KMS-11 (cell line): Measurements from ENCODE around the gene ASF1A.
A peak's percentile ranks its signal among the peaks of the same experiment; 100 is the strongest.

Experiments used
- H2AFZ ChIP-seq: fragments of 200-600 bp; sonication (generic); 2 replicates; pipeline ENCODE4 v1.6.1; 2016; ENCODE audit warnings: antibody characterized with exemption, mixed run types, low read depth
- H3K27ac ChIP-seq: fragments of 200-600 bp; sonication (generic); 2 replicates; pipeline ENCODE4 v1.6.1; 2016; ENCODE audit warnings: mild to moderate bottlenecking, mixed run types
- H3K27me3 ChIP-seq: fragments of 200-600 bp; sonication (generic); 2 replicates; pipeline ENCODE4 v1.6.1; 2017; ENCODE audit warnings: mild to moderate bottlenecking, low read depth, mixed run types, moderate library complexity; ENCODE audit not compliant: insufficient read depth
- H3K36me3 ChIP-seq: fragments of 200-600 bp; sonication (generic); 2 replicates; pipeline ENCODE4 v1.6.1; 2017; ENCODE audit warnings: mild to moderate bottlenecking, mixed run types; ENCODE audit not compliant: insufficient read depth
- H3K4me1 ChIP-seq: fragments of 200-600 bp; sonication (generic); 2 replicates; pipeline ENCODE4 v1.6.1; 2016; ENCODE audit warnings: mild to moderate bottlenecking, low read depth, mixed run types; ENCODE audit not compliant: poor library complexity, severe bottlenecking
- H3K4me2 ChIP-seq: fragments of 200-600 bp; sonication (generic); 2 replicates; pipeline ENCODE4 v1.7.0; 2016; ENCODE audit warnings: mild to moderate bottlenecking, mixed run types
- H3K4me3 ChIP-seq: fragments of 200-600 bp; sonication (generic); IDR thresholded peaks from 2 replicates; pipeline ENCODE4 v1.6.1; 2017; ENCODE audit warnings: low read depth, low read length, mixed read lengths; ENCODE audit not compliant: insufficient read depth
- H3K79me2 ChIP-seq: fragments of 200-600 bp; sonication (generic); 2 replicates; pipeline ENCODE4 v1.6.1; 2016; ENCODE audit warnings: low read depth, mixed run types; ENCODE audit not compliant: insufficient read depth
- H3K9ac ChIP-seq: fragments of 200-600 bp; sonication (generic); 2 replicates; pipeline ENCODE4 v1.6.1; 2016; ENCODE audit warnings: mild to moderate bottlenecking, mixed run types
- H4K20me1 ChIP-seq: fragments of 200-600 bp; sonication (generic); 2 replicates; pipeline ENCODE4 v1.6.1; 2016; ENCODE audit warnings: mild to moderate bottlenecking, mixed run types; ENCODE audit not compliant: insufficient read depth
- TF ChIP-seq, protein P1 (sequence below): fragments of 200-600 bp; sonication (generic); conservative IDR thresholded peaks from 2 replicates; pipeline ENCODE4 v1.6.1; 2017; ENCODE audit warnings: low read depth, mild to moderate bottlenecking, antibody characterized with exemption, low read length, moderate library complexity, mixed read lengths

The ASF1A gene

DNA sequence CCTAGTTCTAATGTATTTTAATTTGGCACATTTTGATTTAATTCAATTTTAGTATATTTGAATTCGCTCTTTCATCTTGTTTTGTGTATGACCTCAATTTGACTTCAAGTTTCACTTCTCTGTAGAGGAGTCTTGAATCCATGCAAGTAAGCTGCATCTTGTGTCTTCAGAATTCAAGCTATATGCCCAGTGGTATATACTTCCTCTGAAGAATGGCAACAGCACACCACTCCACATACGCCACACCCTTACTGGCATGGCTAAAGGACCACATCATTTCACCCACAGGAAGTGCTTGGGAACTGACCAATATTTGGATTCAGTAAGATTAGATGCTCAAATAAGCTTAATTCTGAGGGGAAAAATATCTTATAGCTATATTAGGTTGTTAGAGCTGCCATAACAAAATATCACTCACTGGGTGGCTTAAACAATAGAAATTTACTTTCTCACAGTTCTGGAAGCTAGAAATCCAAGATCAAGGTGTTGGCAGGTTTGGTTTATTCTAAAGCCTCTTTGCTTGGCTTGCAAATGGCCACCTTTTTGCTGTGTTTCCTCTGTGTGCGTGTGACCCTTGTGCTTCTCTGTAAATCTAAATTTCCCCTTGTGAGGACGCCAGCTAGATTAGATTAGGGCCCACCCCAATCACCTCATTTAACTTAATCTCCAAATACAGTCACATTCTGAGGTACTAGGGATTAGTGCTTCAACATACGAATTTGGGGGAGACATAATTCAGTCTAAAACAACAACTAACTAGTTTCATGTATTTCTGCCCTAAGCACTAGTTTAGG, 2.8 kb upstream of the ASF1A start:
- Histone ChIP-seq H3K36me3 (no peaks in the 10 kb centered on the region), H3K9ac (peak overlapping the region; percentile 75; the same call in 1 of the 2 replicates), H2AFZ (peak overlapping the region; percentile 26), H3K4me2 (peak overlapping the region; percentile 61), H3K27me3 (no peaks in the 10 kb centered on the region), H4K20me1 (no peaks in the 10 kb centered on the region), H3K4me3 (no peak overlapping the region), H3K79me2 (peaks cover 20% of the 10 kb centered on the region; the same call in 1 of the 2 replicates), H3K4me1 (peaks cover 21% of the 10 kb centered on the region), H3K27ac (peak overlapping the region; percentile 91)
- TF ChIP-seq, protein P1, sequence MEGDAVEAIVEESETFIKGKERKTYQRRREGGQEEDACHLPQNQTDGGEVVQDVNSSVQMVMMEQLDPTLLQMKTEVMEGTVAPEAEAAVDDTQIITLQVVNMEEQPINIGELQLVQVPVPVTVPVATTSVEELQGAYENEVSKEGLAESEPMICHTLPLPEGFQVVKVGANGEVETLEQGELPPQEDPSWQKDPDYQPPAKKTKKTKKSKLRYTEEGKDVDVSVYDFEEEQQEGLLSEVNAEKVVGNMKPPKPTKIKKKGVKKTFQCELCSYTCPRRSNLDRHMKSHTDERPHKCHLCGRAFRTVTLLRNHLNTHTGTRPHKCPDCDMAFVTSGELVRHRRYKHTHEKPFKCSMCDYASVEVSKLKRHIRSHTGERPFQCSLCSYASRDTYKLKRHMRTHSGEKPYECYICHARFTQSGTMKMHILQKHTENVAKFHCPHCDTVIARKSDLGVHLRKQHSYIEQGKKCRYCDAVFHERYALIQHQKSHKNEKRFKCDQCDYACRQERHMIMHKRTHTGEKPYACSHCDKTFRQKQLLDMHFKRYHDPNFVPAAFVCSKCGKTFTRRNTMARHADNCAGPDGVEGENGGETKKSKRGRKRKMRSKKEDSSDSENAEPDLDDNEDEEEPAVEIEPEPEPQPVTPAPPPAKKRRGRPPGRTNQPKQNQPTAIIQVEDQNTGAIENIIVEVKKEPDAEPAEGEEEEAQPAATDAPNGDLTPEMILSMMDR = no peak

DNA sequence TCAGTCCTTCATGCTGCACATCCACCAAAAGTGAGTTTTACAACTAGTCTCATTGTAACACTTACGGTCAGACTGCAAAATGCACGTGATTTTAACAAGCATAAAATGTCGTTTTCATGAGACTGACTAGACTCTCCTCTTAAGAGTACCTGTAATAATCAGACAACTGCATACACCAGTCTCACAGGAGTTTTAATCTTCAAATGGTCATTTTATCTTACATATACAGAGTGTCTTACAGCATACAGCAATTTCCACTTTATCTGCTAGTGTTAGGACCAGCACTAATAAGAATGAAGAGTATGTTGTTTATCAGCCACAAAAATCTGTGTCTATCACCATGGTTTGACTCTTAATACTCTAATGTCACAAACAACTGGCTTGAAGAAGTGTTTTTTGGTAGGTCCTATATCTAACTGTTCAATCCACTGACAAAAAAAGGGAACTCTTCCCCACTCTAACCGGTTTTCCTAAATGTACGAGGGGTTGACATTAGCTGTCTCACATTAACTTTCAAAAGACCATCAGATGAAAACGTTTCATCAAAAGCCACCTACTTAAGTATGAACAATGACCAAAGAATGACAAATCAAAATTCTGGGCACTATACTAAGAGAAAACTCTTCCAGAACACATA, 1.5 kb upstream of the ASF1A start:
- peak overlapping the region; percentile 61 for H3K4me2 ChIP-seq
- TF ChIP-seq, protein P1 = no peak
- no peaks in the 10 kb centered on the region for H4K20me1 ChIP-seq
- H2AFZ ChIP-seq = peak overlapping the region; percentile 50; the same call in 1 of the 2 replicates
- H3K9ac ChIP-seq = peak overlapping the region; percentile 75
- peaks cover 33% of the 10 kb centered on the region for H3K79me2 ChIP-seq
- H3K4me3 ChIP-seq = no peak overlapping the region
- H3K27ac ChIP-seq = peak overlapping the region; percentile 91
- peaks cover 31% of the 10 kb centered on the region for H3K4me1 ChIP-seq
- H3K36me3 ChIP-seq = no peaks in the 10 kb centered on the region
- H3K27me3 ChIP-seq = no peaks in the 10 kb centered on the region

DNA sequence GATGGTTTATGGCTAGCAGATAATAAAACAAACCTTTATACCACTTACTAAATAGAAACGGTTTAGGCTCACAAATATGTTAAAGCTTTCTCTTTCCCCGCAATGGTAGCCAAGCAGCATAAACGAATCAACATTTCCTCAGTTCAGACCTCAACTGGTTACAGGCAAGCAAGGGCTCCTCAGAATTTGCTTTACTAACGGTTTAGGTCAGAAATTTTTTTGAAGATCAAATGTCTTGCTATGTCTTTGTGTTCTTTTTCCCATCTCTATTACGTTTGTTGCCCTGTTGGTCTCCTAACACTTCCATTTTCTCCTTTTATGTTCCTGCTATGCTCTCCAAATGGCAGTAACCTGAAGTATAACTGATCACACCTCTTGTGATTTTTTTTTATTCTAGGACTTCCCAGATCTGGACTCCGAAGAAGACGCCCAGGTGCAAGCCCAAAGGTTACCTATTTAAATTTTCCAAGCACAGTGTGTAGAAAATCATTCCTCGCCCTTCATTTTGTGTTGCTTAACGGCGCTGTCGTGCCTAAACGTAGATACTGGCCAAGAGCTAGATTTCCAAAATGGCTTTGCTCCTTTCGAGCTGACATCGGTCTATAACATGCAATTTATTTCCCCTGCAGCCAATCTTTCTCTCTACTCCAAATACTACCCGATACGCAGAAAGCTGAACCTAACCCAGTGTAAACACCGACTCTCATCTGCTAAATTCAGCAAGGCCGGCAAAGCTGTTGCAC, 717 bp upstream of the ASF1A start:
- peak overlapping the region; percentile 91 for H3K27ac ChIP-seq
- H3K36me3 ChIP-seq = no peaks in the 10 kb centered on the region
- H4K20me1 ChIP-seq = no peaks in the 10 kb centered on the region
- H2AFZ ChIP-seq = peak overlapping the region; percentile 50; the same call in 1 of the 2 replicates
- TF ChIP-seq, protein P1 = no peak
- no peaks in the 10 kb centered on the region for H3K27me3 ChIP-seq
- H3K79me2 ChIP-seq = peaks cover 41% of the 10 kb centered on the region
- peak overlapping the region; percentile 61 for H3K4me2 ChIP-seq
- peak overlapping the region; percentile 75 for H3K9ac ChIP-seq
- H3K4me1 ChIP-seq = peaks cover 38% of the 10 kb centered on the region
- H3K4me3 ChIP-seq = no peak overlapping the region

DNA sequence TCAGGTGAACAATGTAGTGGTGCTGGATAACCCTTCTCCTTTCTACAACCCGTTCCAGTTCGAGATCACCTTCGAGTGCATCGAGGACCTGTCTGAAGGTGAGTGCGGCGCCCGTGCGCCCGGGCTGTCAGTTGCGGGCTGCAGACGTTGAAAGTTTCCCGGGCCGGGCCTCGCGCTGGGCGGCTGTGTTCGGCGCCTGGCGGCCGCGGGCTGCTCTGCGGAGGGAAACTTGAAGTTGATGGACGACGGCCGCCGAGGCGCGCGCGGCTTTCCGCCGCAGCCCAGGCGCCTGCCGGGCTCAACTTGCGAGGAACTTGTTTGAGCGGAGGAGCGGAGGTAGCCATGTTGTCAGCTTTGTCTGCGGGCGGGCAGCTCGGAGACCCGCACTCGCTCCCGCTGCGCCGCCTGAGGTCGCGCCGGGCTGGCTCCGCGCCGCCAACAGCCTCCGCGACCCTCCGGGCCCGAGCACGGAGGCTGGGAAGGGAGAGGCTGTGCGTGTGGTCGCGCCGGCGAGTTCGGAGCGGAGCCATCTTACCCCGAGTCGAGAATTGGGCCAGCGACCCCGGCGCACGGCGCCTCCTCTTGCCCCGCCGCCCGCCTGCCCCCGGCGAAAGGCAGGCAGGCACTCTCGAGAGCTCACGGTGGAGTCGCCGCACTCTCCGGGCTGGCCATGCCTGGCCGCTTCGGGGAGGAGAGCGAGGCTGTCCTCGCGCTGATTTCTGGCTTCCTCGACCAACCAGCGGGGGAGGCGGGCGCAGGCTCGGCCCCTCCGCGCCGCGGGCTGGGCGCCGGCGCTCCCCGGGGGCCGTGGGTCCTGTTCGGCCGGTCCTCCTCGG, 691 bp downstream of the ASF1A start:
- TF ChIP-seq, protein P1 = no peak
- Histone ChIP-seq H3K79me2 (peaks cover 55% of the 10 kb centered on the region), H3K27me3 (no peaks in the 10 kb centered on the region), H4K20me1 (no peaks in the 10 kb centered on the region), H3K4me1 (peaks cover 48% of the 10 kb centered on the region), H3K36me3 (no peaks in the 10 kb centered on the region), H3K27ac (peak overlapping the region; percentile 91), H3K4me2 (peak overlapping the region; percentile 69), H3K4me3 (no peak overlapping the region), H2AFZ (no peak overlapping the region; the same call in 1 of the 2 replicates), H3K9ac (peak overlapping the region; percentile 94)
